ENCODE results near the gene CORT.
"Not testable (repeated sequence)": the region's sequence is repeated elsewhere in the genome, so short reads cannot be mapped to it uniquely, and the experiment has no call there.

CORT gene

DNA sequence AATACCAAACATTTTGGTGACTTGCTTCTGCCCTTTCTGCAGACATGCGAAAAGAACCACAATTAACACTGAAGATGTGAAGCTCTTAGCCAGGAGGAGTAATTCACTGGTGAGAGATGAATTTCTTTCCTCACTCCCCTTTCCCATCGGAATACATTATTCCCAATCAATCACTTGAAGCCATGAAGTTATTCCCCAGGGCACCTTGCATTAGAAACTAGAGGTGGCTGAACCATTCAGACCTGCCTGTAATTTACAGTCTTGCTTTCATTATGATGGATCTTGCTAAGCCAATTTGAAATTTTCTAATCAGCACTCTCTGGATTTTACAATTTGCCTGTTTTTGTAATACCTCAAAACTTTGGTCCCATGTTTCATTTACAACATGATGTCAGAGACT is 9.5 kb upstream of the CORT start:
- no peak for DNase-seq

- no peak for DNase-seq
Observed at GRCh38 chr1:10440794-10441193, 9.0 kb upstream of the CORT start.

DNA sequence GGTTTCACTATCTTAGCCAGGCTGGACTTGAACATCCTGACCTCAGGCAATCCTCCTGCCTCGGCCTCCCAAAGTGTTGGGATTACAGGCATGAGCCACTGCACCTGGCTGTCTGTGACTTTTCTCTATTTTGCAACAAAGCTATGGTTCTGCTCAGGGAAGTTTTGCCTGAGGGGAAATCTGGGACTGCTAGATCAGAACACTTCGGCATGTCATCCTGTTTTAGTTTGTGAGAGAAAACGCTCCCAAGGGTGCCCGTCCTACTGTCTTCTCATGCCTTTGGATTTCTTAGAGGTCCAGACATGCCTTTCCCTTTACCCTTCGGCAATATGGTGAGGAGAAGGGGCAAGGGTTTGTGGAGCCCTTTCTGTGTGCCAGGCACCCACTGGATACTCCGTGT is 5.6 kb upstream of the CORT start:
- DNase-seq = no peak

DNA sequence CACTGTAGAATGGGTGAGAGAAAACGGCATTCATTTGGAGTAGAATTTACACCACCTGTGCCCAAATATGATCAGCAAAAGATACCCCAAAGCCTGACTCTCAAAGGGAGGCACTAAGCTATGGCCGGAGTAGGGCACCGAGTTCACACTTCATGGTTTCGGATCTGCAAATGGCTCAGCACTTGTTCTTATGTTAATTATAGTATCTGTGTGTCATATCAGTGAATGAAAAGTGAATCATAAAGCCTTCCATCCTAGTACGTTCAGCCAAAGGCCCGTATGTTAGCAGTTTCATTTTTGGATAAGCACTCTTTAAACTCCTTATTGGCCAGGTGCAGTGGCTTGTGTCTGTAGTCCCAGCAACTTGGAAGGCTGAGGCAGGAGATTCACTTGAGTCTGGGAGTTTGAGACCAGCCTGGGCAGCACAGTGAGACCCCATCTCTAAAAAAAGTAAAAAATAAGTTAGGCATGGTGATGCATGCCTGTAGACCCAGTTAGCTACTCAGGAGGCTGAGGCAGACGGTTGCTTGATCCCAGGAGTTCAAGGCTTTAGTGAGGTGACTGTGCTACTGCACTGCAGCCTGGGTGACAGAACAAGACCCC is 4.9 kb upstream of the CORT start:
- DNase-seq = no peak

GRCh38 chr1:10446790-10447422 is 2.9 kb upstream of the CORT start:
- DNase-seq = no peak

- no peak for DNase-seq
Observed at GRCh38 chr1:10450156-10450814, 454 bp downstream of the CORT start.

GRCh38 chr1:10450836-10451235 is 1.0 kb downstream of the CORT start:
- DNase-seq = no peak

GRCh38 chr1:10451287-10451686 is 1.5 kb downstream of the CORT start:
- DNase-seq = no peak

GRCh38 chr1:10456048-10456447 is 6.2 kb downstream of the CORT start:
- no peak for DNase-seq

GRCh38 chr1:10456661-10457060 is 6.8 kb downstream of the CORT start:
- no peak for DNase-seq

DNA sequence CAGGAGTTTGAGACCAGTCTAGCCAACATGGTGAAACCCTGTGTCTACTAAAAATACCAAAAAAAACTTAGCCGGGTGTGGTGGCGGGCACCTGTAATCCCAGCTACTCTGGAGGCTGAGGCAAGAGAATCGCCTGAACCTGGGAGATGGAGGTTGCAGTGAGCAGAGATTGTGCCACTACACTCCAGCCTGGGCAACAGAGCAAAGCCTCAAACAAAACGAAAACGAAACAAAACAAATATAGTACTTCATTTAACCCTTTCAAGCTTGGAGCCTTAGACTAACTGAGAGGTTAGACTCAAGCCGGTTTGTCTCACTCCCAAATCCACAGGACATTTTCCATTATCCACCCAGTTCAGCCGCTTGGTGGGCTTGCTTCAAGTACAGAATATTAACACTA is 7.6 kb downstream of the CORT start:
- not testable (repeated sequence) for DNase-seq

DNA sequence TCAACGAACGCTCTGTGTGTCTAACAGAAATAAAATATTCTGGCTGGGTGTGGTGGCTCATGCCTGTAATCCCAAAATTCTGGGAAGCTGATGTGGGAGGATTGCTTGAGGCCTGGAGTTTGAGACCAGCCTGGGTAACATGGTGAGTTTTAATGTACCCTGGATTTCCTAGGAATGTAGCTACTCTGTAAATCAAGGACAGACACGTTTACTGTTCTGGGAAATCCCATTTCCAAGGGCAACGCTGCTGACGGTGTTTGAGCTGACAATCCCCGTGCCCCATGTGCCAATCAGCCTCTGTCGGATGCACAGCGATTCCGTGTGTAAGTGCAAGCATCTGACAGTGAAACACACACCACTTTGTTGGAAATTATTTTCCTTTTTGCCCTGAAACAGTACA is 8.0 kb downstream of the CORT start:
- DNase-seq = no peak

DNA sequence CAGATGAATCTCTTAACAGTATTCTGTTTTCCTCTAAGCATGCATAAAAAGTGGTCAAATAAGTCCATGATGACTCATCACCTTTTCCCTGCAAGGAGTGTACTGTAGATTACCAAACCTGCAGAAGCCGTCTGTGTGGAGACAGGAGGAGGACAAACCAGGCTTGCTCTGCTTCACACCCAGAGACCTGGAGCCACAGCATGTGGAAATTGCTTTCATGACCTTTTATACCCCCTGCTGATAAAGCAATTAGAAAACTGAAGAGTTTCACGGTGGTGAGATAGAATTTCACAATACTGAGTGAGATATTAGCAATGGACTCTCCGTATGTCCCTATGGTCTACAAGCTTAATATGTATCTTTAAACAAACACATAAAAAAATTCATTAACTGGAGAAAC is 9.4 kb downstream of the CORT start:
- no peak for DNase-seq

DNA sequence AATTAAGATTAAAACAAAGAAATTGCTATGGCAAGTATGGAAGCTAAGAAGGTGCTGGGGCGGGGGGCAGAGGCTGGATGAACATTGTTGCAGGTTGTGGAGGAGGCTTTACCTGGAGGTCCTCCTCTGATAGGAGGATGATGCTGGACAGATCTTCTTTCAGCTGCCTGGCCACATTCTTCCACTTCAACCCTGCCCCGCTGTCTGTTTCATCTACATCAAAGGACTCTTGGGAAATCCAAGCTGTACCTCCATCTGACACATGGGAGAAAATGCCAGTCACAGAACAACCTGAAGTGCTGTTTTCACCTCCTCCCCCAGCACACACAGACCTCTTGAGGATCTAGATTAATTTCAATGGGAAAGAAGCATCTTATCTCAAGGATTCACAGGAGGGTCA is 17.2 kb downstream of the CORT start:
- DNase-seq = no peak

DNA sequence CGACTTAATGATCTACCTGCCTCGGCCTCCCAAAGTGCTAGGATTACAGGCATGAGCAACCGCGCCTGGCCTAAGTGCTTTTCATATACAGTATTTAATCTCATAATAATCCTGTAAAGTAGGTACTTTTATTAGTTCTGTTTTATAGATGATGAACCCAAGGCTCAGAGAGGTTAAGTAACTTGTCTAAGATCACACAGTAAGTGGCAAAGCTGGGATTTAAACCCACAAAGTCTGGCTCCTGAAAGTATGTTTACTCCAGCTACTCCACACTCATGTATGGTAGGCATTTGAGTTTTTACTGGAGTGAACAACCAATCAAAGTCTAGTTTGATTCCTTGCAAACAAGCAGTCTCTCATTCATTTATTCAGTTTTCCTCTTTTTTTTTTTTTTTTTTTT is 20.2 kb downstream of the CORT start:
- DNase-seq = no peak

DNA sequence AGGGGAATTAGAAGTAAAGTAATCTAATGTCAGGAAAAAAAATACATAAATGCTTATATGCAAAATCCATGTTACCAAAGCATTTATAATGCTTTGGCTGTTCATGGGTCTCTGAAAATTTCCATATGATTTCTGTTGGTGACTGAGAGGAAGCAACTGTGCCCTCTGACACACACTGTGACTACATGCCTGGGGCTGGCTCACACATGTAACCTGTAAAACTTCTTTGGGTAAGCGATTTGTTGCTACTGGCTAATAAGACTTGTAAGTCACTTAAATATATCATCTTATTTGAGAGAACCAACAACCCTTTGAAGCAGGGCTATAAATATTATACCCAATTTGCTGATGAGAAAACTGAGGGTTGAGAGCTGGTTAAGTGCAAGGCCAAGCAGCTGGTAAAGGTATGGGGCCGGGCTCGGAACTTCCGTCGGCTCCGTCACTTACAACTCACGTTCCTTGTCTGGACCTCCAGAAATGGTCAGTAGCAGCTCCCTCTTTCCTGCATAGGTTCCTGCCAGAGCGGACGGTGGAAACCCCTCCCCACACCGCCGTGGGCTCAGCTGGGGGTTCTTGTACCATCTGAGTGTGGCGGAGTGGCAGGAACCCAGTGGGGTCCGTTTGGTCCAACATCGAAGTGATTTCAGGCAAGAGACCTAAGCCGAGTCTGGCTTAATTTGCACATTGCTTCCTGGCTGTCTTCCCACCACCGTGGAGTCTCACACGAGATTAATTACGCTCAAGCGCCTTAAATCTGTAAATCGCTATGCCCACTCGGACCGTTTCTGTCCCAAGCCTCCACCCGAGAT is 21.8 kb downstream of the CORT start:
- DNase-seq = no peak

DNA sequence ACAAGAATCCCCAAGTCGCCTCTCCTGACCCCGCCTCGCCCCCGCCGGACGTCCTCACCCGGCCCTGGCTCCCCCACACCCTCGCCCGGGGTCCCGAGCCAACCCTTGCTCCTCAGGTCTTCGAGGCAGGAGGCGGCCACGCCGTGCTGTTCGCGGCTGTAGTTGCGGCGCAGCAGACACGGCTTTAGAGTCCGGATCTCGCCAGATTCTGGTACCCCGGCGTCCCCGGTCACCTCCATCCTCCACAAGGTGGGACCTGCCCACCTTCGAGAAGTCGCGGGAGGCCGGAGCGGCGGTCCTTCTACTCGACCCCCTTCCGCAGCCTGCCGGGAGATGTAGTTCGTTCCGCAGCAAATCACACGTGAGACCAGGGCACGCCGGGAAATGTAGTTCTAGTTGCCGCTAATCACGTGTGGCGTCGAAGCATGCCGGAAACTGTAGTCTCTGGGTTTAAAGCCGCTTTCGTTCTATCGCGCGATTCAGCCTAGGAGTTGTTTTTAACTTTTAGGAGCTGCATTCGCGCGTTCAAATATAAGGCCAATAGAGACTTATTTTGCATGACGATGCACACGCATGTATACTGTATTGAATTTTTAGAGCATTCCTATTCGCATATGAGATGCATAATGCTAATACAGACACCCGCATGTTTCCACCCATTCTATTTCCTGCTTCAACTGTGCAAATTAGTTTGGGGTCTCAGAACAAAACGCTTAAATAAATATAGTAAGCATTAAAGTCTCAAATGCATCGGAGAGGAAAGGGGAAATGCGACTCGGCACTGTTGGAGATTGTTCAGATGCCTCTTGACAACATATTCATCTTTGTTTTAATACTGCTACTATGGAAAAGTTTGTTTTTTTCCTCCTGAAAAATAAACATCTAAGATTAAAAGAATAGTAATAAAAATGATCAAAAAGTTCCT is 22.7 kb downstream of the CORT start, which contains the start of gene DFFA:
DFFA (minus strand) TSS at position 310 of the 925 bp plus-strand sequence; CDS start at position 239, 71 bp downstream.
- peak; percentile 93 to 94 for DNase-seq

- DNase-seq = no peak
Observed at GRCh38 chr1:10473145-10473765, 23.4 kb downstream of the CORT start.

GRCh38 chr1:10474309-10474612 is 24.4 kb downstream of the CORT start:
- not testable (repeated sequence) for DNase-seq

GRCh38 chr1:10474613-10475507 is 25.0 kb downstream of the CORT start, which contains the start of gene PEX14:
Gene PEX14 (plus strand): TSS chr1:10474950. CDS start chr1:10474967, 17 bp downstream.
- peak; percentile 83 to 88 for DNase-seq

DNA sequence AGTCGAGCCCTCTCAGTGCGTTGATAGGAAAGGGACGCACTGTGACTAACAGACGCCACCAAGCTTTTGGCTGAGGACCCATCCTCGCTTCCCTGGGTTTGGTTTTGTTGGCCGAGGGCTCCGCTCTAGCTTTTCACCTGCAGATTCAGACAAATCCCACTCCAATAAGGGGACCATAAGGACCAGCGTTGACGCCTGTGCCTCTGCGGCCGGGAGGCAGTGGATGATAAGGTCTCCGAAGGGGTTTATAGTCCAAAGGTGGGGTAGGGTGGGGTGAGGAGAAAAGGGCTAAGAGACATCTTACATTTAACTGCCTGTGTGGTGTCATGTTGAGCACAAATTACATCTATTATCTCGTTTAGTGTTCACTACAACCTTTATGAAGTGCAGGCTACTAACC is 25.7 kb downstream of the CORT start:
- no peak for DNase-seq

Data from CD4-positive, alpha-beta T cell treated with Interleukin-4 for 1 hour (primary cell).